Neural progenitor cell (in vitro differentiated cells): Measurements from ENCODE around the gene KLF16. TPM values are rescaled to one million over a fixed set of nuclear protein-coding genes. Genes with fewer than 3 reads are reported as not detected.

ENCODE experiments used
- DNase-seq: peaks from one replicate; pipeline ENCODE4 v3.0.0-alpha.2; 2016; ENCODE audit warnings: low spot score
- H2AFZ ChIP-seq: fragments of 200-600 bp; sonication (generic); replicated peaks from 2 replicates; pipeline ENCODE4 v1.6.1; 2016; ENCODE audit warnings: antibody characterized with exemption
- H3F3A ChIP-seq: fragments of 200-600 bp; sonication (generic); 2 replicates; pipeline ENCODE4 v1.6.1; 2016; ENCODE audit warnings: antibody characterized with exemption, low read depth
- H3K27ac ChIP-seq: fragments of 200-600 bp; sonication (generic); 2 replicates; pipeline ENCODE4 v1.5.1; 2016; ENCODE audit warnings: mild to moderate bottlenecking
- H3K27me3 ChIP-seq: fragments of 200-600 bp; sonication (generic); 2 replicates; pipeline ENCODE4 v1.6.1; 2016; ENCODE audit warnings: mild to moderate bottlenecking, moderate library complexity
- H3K36me3 ChIP-seq: fragments of 200-600 bp; sonication (generic); 2 replicates; pipeline ENCODE4 v1.5.1; 2016
- H3K4me1 ChIP-seq: fragments of 200-600 bp; sonication (generic); 2 replicates; pipeline ENCODE4 v1.6.1; 2016; ENCODE audit warnings: mixed run types
- H3K4me2 ChIP-seq: fragments of 200-600 bp; sonication (generic); 2 replicates; pipeline ENCODE4 v1.6.1; 2016
- H3K4me3 ChIP-seq: fragments of 200-600 bp; sonication (generic); 2 replicates; pipeline ENCODE4 v1.5.1; 2016
- H3K79me2 ChIP-seq: fragments of 200-600 bp; sonication (generic); 2 replicates; pipeline ENCODE4 v1.6.1; 2016; ENCODE audit warnings: low read depth
- H3K9ac ChIP-seq: fragments of 200-600 bp; sonication (generic); 2 replicates; pipeline ENCODE4 v1.6.1; 2016
- H3K9me3 ChIP-seq: fragments of 200-600 bp; sonication (generic); 2 replicates; pipeline ENCODE4 v1.5.1; 2016; ENCODE audit warnings: low read depth
- H4K20me1 ChIP-seq: fragments of 200-600 bp; sonication (generic); 2 replicates; pipeline ENCODE4 v1.6.1; 2016; ENCODE audit warnings: low read depth
- H3K27ac Mint-ChIP-seq: 3 replicates; pipeline ENCODE4 v1.8.0; 2021; ENCODE audit warnings: mixed read lengths
- H3K27me3 Mint-ChIP-seq: 2 replicates; pipeline ENCODE4 v1.8.0; 2022; ENCODE audit warnings: low read depth, mild to moderate bottlenecking, inconsistent platforms, moderate library complexity, mixed read lengths; ENCODE audit not compliant: insufficient read depth
- H3K36me3 Mint-ChIP-seq: 3 replicates; pipeline ENCODE4 v1.8.0; 2021; ENCODE audit warnings: mixed read lengths
- H3K4me1 Mint-ChIP-seq: 3 replicates; pipeline ENCODE4 v1.8.0; 2021; ENCODE audit warnings: mixed read lengths
- H3K4me3 Mint-ChIP-seq: 3 replicates; pipeline ENCODE4 v1.8.0; 2021; ENCODE audit warnings: mild to moderate bottlenecking, moderate library complexity, mixed read lengths
- H3K9me3 Mint-ChIP-seq: 3 replicates; pipeline ENCODE4 v1.8.0; 2020; ENCODE audit warnings: mixed read lengths
- CTCF ChIP-seq: fragments of 200-600 bp; sonication (generic); IDR thresholded peaks from 2 replicates; pipeline ENCODE4 v1.5.1; 2017; ENCODE audit warnings: antibody characterized with exemption, mild to moderate bottlenecking
- EZH2 ChIP-seq: fragments of 200-600 bp; sonication (generic); IDR thresholded peaks from 2 replicates; pipeline ENCODE4 v1.6.1; 2017; ENCODE audit warnings: antibody characterized with exemption, mild to moderate bottlenecking, moderate library complexity
- EZH2phosphoT487 ChIP-seq: fragments of 200-600 bp; sonication (generic); IDR thresholded peaks from 2 replicates; pipeline ENCODE4 v1.6.1; 2017; ENCODE audit warnings: antibody characterized with exemption
- microRNA counts: library from miRNA; unstranded; fragments of <30 nt; microRNA quantifications from one replicate; lab custom pipeline; 2016
- microRNA-seq: library from miRNA; unstranded; fragments of <30 nt; microRNA quantifications from one replicate; pipeline ENCODE4, GENCODE V29; 2016
- total RNA-seq: library from RNA; depleted of rRNA; stranded (reverse); fragments of >200 nt; gene quantifications from 2 replicates; pipeline ENCODE4 v1.2.3, GENCODE V29; 2015; ENCODE audit warnings: low replicate concordance

Gene KLF16
- total RNA-seq, 1 donor from 2014 or later: 1.0 TPM

- H3K4me1 Mint-ChIP-seq: peaks cover 3% of the 10 kb centered on the region
Measured at GRCh38 chr19:1804858-1805257, 58.5 kb downstream of the KLF16 start.

More at GRCh38 chr19:1804858-1805257, 58.5 kb downstream of the KLF16 start:
- H3K27me3 Mint-ChIP-seq: peaks cover 20% of the 10 kb centered on the region
- Histone ChIP-seq H3K4me2 (no peak overlapping the region), H3K27ac (no peak overlapping the region), H3K4me1 (no peaks in the 10 kb centered on the region), H3F3A (no peaks in the 10 kb centered on the region), H3K36me3 (no peaks in the 10 kb centered on the region), H3K27me3 (no peaks in the 10 kb centered on the region), H4K20me1 (no peaks in the 10 kb centered on the region), H2AFZ (no peak overlapping the region), H3K79me2 (no peaks in the 10 kb centered on the region), H3K9ac (no peak overlapping the region), H3K9me3 (no peaks in the 10 kb centered on the region), H3K4me3 (no peak overlapping the region)
- TF ChIP-seq CTCF: no peak
- no peak for TF ChIP-seq EZH2
- no peak for TF ChIP-seq EZH2phosphoT487
- no peaks in the 10 kb centered on the region for H3K9me3 Mint-ChIP-seq
- H3K27ac Mint-ChIP-seq: no peak overlapping the region
- no peak overlapping the region for H3K4me3 Mint-ChIP-seq
- peaks cover 3% of the 10 kb centered on the region for H3K36me3 Mint-ChIP-seq
- no peak for DNase-seq

MicroRNAs encoded within 50 kb of the gene (microRNA counts, 767-probe panel; counts per million panel counts)
- 460 counts per million, percentile 90 among the panel's probes with 10 or more counts for microRNA hsa-miR-1909-3p (lab: Ali Mortazavi, UCI)

Small RNA genes lying within 50 kb of the gene (microRNA-seq; reads per million reads assigned to microRNA genes)
- gene MIR1909: 2.7 reads per million, percentile 12 among the genes with 10 or more reads in this experiment

Other genes with a start within 250 kb of the KLF16 start
- gene TCF3, start 211.0 kb downstream of the KLF16 start, total RNA-seq: 131 and 332 TPM in 2 replicates
- gene ONECUT3, start 110.1 kb downstream of the KLF16 start, total RNA-seq: 0.09 TPM in 1 of 2 replicates, not detected in the other
- 0.06 and 1.5 TPM in 2 replicates for gene ATP8B3, start 51.3 kb downstream of the KLF16 start, total RNA-seq
- gene REXO1, start 15.1 kb downstream of the KLF16 start, total RNA-seq: 12.8 and 38.7 TPM in 2 replicates
- 20.2 and 87.0 TPM in 2 replicates for gene ABHD17A, start 21.9 kb upstream of the KLF16 start, total RNA-seq
- 2.4 and 6.5 TPM in 2 replicates for gene ADAT3, start 41.8 kb upstream of the KLF16 start, total RNA-seq
- 11.5 and 67.6 TPM in 2 replicates for gene SCAMP4, start 41.8 kb upstream of the KLF16 start, total RNA-seq
- gene CSNK1G2, start 77.6 kb upstream of the KLF16 start, total RNA-seq: 49.6 and 161 TPM in 2 replicates
- gene BTBD2, start 152.1 kb upstream of the KLF16 start, total RNA-seq: 48.8 and 148 TPM in 2 replicates
- gene MKNK2, start 187.7 kb upstream of the KLF16 start, total RNA-seq: 46.0 and 106 TPM in 2 replicates
- 6.0 and 15.9 TPM in 2 replicates for gene MOB3A, start 232.7 kb upstream of the KLF16 start, total RNA-seq
- gene IZUMO4, start 233.3 kb upstream of the KLF16 start, total RNA-seq: 3.7 TPM in 1 of 2 replicates, not detected in the other